A673 (cell line): ENCODE data around the gene STIL. TPM values are rescaled to one million over a fixed set of nuclear protein-coding genes. Genes with fewer than 3 reads are reported as not detected.
A peak's percentile ranks its signal among the peaks of the same experiment; 100 is the strongest.

Experiments used
- BruUV-seq: library from RNA; stranded (reverse); fragments of 400-500 nt; replicated peaks from 2 replicates; lab custom pipeline; 2021; lab: Mats Ljungman, UMichigan
- CTCF ChIA-PET: fragments of 300-600 bp; sonication (Branson Sonifier 250); formaldehyde crosslinking; loops from one replicate; lab custom pipeline; 2022; ENCODE audit warnings: antibody characterized with exemption; lab: Charles Lee
- POLR2A ChIA-PET: fragments of 300-600 bp; sonication (Branson Sonifier 250); formaldehyde crosslinking; loops from one replicate; lab custom pipeline; 2022; ENCODE audit warnings: antibody characterized with exemption; ENCODE audit not compliant: low non-redundant PET; lab: Charles Lee
- DNase-seq: peaks from one replicate; pipeline ENCODE4 v3.0.0-alpha.2; 2015; ENCODE audit warnings: low spot score
- H3K27ac ChIP-seq: fragments of 200-600 bp; sonication (generic); 2 replicates; pipeline ENCODE4 v1.5.1; 2016; ENCODE audit warnings: mixed run types, low read depth, mild to moderate bottlenecking, mixed read lengths, antibody characterized with exemption, low read length; ENCODE audit not compliant: poor library complexity, severe bottlenecking
- H3K27me3 ChIP-seq: fragments of 200-600 bp; sonication (generic); replicated peaks from 2 replicates; pipeline ENCODE4 v1.6.1; 2017; ENCODE audit warnings: mixed run types, low read depth, mild to moderate bottlenecking, mixed read lengths, antibody characterized with exemption, low read length; ENCODE audit not compliant: insufficient read depth, poor library complexity
- H3K36me3 ChIP-seq: fragments of 200-600 bp; sonication (generic); 2 replicates; pipeline ENCODE4 v1.6.1; 2016; ENCODE audit warnings: mixed run types, mild to moderate bottlenecking, mixed read lengths, antibody characterized with exemption, low read length; ENCODE audit not compliant: insufficient read depth, poor library complexity, severe bottlenecking
- H3K4me1 ChIP-seq: fragments of 200-600 bp; sonication (generic); 2 replicates; pipeline ENCODE4 v1.6.1; 2017; ENCODE audit warnings: mixed run types, mild to moderate bottlenecking, mixed read lengths, antibody characterized with exemption, low read length; ENCODE audit not compliant: insufficient read depth, poor library complexity, severe bottlenecking
- H3K4me3 ChIP-seq: fragments of 200-600 bp; sonication (generic); 2 replicates; pipeline ENCODE4 v1.5.1; 2016; ENCODE audit warnings: low read depth, mixed run types, mild to moderate bottlenecking, mixed read lengths, low read length; ENCODE audit not compliant: poor library complexity, severe bottlenecking
- H3K9me3 ChIP-seq: fragments of 200-600 bp; sonication (generic); 2 replicates; pipeline ENCODE4 v1.6.1; 2016; ENCODE audit warnings: mixed run types, low read depth, mild to moderate bottlenecking, mixed read lengths, antibody characterized with exemption, low read length; ENCODE audit not compliant: poor library complexity, severe bottlenecking
- EZH2 ChIP-seq: fragments of 200-600 bp; sonication (generic); IDR thresholded peaks from 2 replicates; pipeline ENCODE4 v1.6.1; 2017; ENCODE audit warnings: borderline replicate concordance, low read depth, mild to moderate bottlenecking, mixed read lengths, antibody characterized with exemption, low read length; ENCODE audit not compliant: poor library complexity, severe bottlenecking
- intact Hi-C: fragments of 100-400 bp; cut with micrococcal nuclease; formaldehyde crosslinking; loops from one replicate; pipeline ENCODE4 v1.10.0; 2022; ENCODE audit not compliant: unreplicated experiment
- total RNA-seq: library from RNA; stranded (reverse); gene quantifications from 2 replicates; pipeline ENCODE4 v1.2.3, GENCODE V29; 2021
- TF ChIP-seq, protein P1 (sequence below): fragments of 300-800, 200-600 bp; sonication (generic); conservative IDR thresholded peaks from 2 replicates; pipeline ENCODE4 v1.5.1; 2017; ENCODE audit warnings: low read depth, mild to moderate bottlenecking, antibody characterized with exemption, low read length, moderate library complexity, mixed read lengths

The STIL gene
- total RNA-seq, 1 experiment from 2014 or later = 43.4 TPM

DNA sequence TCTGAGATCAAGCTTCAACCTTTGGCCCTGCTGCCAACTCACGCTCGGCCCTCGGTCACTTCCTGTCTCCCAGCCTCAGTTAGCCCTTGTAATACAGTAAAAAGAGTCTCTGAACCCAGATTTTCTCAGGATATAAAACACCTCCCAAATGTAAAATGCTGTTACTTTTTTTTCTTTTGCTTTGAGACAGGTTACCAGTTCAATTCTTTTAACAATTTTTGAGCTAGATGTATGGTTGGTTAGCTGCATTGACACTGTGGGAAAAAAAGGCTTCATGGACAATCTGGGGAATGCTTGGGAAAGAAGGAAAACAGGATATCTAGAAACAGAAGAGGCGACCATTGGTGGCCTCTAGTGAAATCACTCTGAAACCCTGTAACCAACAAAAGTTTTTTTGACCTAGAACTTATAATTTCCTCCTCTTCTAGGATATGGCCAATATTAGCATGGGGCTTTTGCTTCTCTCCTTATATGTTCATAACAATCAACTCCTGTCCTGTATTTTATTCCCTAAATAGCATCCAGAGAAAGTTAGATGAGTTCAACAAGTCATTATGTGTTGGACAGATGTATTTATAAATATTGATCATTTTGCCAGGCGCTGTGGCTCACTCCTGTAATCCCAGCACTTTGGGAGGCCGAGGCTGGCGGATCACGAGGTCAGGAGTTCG is 21.0 kb upstream of the STIL start:
- CTCF ChIA-PET = interaction anchor here (1.3 kb wide), 1 partner anchor 98 kb away, joined by 4 read pairs; no protein-coding TSS in a partner anchor
- Histone ChIP-seq H3K4me3 (peak overlapping the region; percentile 66), H3K9me3 (no peaks in the 10 kb centered on the region), H3K27me3 (no peaks in the 10 kb centered on the region), H3K27ac (peak overlapping the region; percentile 92), H3K4me1 (peaks cover 11% of the 10 kb centered on the region), H3K36me3 (no peaks in the 10 kb centered on the region)
- intact Hi-C loops = no loop called here
- TF ChIP-seq EZH2 = no peak
- TF ChIP-seq, protein P1, sequence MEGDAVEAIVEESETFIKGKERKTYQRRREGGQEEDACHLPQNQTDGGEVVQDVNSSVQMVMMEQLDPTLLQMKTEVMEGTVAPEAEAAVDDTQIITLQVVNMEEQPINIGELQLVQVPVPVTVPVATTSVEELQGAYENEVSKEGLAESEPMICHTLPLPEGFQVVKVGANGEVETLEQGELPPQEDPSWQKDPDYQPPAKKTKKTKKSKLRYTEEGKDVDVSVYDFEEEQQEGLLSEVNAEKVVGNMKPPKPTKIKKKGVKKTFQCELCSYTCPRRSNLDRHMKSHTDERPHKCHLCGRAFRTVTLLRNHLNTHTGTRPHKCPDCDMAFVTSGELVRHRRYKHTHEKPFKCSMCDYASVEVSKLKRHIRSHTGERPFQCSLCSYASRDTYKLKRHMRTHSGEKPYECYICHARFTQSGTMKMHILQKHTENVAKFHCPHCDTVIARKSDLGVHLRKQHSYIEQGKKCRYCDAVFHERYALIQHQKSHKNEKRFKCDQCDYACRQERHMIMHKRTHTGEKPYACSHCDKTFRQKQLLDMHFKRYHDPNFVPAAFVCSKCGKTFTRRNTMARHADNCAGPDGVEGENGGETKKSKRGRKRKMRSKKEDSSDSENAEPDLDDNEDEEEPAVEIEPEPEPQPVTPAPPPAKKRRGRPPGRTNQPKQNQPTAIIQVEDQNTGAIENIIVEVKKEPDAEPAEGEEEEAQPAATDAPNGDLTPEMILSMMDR = no peak
- DNase-seq = no peak
- POLR2A ChIA-PET = no interaction called here
- TSS peak; percentile 73 for BruUV-seq

DNA sequence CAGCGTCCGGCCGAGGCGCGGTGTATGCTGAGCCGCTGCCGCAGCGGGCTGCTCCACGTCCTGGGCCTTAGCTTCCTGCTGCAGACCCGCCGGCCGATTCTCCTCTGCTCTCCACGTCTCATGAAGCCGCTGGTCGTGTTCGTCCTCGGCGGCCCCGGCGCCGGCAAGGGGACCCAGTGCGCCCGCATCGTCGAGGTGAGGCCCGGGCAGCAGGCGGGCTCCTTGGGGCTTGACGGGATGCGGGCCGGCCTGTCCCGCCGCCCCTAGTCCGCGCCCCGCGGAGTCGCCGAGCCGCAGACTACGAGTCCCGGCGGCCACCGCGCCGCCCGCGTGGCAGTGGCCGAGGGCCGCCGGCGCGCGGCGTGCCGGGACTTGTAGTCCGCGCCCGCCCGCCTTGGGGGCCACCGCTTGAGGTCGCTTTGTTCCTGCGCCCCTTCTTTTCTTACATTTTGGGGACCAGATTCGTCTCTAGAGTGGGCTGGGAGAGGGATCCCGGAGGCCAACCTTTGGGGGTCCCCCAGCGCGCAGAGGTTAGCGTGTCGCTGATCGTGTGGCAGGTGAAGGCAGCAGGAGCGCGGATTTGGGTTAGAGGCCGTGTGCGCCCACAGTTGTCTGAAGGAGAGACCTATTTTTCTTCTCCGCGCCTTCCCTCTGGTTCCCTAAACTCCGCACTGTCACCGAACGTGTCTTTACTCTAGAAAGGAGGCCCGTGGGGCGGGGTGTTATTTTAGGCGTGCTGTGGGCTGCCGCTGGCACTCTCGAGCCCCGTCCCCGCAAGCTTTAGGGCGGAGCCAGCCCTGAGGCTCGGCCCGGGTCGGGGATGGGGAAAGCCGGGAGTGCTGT is 20.2 kb upstream of the STIL start:
- intact Hi-C loops = no loop called here
- Histone ChIP-seq H3K4me1 (peaks cover 11% of the 10 kb centered on the region), H3K27me3 (no peaks in the 10 kb centered on the region), H3K27ac (peak overlapping the region; percentile 92), H3K36me3 (no peaks in the 10 kb centered on the region), H3K9me3 (no peaks in the 10 kb centered on the region), H3K4me3 (peak overlapping the region; percentile 66)
- no TSS peak for BruUV-seq
- peak; percentile 91 for DNase-seq
- POLR2A ChIA-PET = interaction anchor here (0.7 kb wide), 1 partner anchor 20 kb away, joined by 3 read pairs; the partner anchor contains the start of gene STIL
- TF ChIP-seq, protein P1 = peak; percentile 38
- no peak for TF ChIP-seq EZH2
- CTCF ChIA-PET = interaction anchor here (1.3 kb wide), 2 partner anchors 20 to 98 kb away, joined by 4 read pairs; partner anchors contain the start of gene STIL

DNA sequence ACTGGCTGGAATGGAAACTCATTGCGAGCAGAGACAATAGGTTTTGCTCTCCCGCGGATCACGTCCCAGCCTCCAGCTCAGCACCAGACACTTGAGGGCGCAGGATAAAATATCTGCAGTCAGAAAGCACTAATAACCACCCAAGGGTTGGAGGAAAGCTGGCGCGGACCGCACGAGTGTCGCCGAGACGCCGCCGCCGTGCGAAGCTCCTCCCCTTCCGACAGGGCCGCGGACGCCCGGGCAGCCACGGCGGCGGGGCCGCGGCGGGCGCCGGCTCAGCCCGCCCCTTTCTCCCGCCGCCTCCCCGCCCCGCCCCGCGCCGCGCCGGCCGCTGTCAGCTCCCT is 19.6 kb upstream of the STIL start, which contains the start of gene CMPK1:
TSS of gene CMPK1 (plus strand) at position 213 of the 344 bp plus-strand sequence. CDS start 156 bp downstream, outside the sequence.
- DNase-seq = peak; percentile 92
- CTCF ChIA-PET = interaction anchor here (1.3 kb wide), 1 partner anchor 19 kb away, joined by 4 read pairs; the partner anchor contains the start of gene STIL

More for the DNA sequence above, 19.6 kb upstream of the STIL start, which contains the start of gene CMPK1:
- peaks cover 11% of the 10 kb centered on the region for H3K4me1 ChIP-seq
- peak within 1 kb of the TSS; percentile 66 for H3K4me3 ChIP-seq
- H3K9me3 ChIP-seq = no peaks in the 10 kb centered on the region
- intact Hi-C loops = no loop called here
- peak within 1 kb of the TSS; percentile 92 for H3K27ac ChIP-seq
- TF ChIP-seq, protein P1 = peak; percentile 42
- no peak for TF ChIP-seq EZH2
- H3K36me3 ChIP-seq = no peaks in the 10 kb centered on the region
- BruUV-seq = no TSS peak
- H3K27me3 ChIP-seq = no peaks in the 10 kb centered on the region
- POLR2A ChIA-PET = interaction anchor here (0.7 kb wide), 1 partner anchor 19 kb away, joined by 3 read pairs; the partner anchor contains the start of gene STIL
